Type B pancreatic cell (in vitro differentiated cells): Measurements from ENCODE around the gene COL8A2. TPM values are rescaled to one million over a fixed set of nuclear protein-coding genes. Genes with fewer than 3 reads are reported as not detected.

Source experiments
- DNase-seq: peaks from one replicate; pipeline ENCODE4 v3.0.0; 2021; ENCODE audit warnings: mixed read lengths; ENCODE audit not compliant: unreplicated experiment; ENCODE audit errors: extremely low spot score
- H3K27ac Mint-ChIP-seq: 2 replicates; pipeline ENCODE4 v1.8.0; 2021; ENCODE audit warnings: mild to moderate bottlenecking, mixed read lengths
- H3K27me3 Mint-ChIP-seq: 2 replicates; pipeline ENCODE4 v1.8.0; 2021; ENCODE audit warnings: mixed read lengths
- H3K36me3 Mint-ChIP-seq: 2 replicates; pipeline ENCODE4 v1.8.0; 2021; ENCODE audit warnings: mixed read lengths
- H3K4me1 Mint-ChIP-seq: one replicate; pipeline ENCODE4 v1.8.0; 2021; ENCODE audit warnings: mixed read lengths; ENCODE audit not compliant: unreplicated experiment
- H3K4me3 Mint-ChIP-seq: 2 replicates; pipeline ENCODE4 v1.8.0; 2021; ENCODE audit warnings: mild to moderate bottlenecking, mixed read lengths
- H3K9me3 Mint-ChIP-seq: 2 replicates; pipeline ENCODE4 v1.8.0; 2021; ENCODE audit warnings: mixed read lengths
- CTCF ChIP-seq: fragments of 200-600 bp; sonication (generic); conservative IDR thresholded peaks from 2 replicates; pipeline ENCODE4 v1.5.0; 2021; ENCODE audit warnings: antibody characterized with exemption, mild to moderate bottlenecking
- total RNA-seq: library from RNA; stranded (reverse); gene quantifications from 2 replicates; pipeline ENCODE4 v1.2.1, GENCODE V29; 2021; ENCODE audit warnings: low replicate concordance

The COL8A2 gene
- total RNA-seq, 1 donor from 2014 or later: 2.5 TPM

DNA sequence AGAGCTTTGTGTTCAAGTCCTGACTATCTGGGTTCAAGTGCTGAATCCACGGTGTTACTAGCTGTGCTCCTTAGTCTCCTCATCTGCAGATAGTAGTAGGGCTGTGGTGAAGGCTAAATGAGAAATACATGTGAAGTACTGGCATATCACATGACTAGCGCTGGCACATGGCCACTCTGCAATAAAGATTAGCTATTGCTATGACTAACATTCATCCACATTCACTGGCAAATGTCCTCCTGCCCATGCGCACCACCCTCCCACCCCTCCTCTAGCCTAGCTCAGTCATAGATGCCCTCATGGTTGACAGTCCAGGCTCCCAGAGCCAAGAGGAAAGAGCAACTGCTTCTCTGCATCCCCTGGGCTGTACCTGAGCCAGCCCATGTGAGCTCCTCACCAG lies 8.5 kb upstream of the COL8A2 start:
- peaks cover 14% of the 10 kb centered on the region for H3K4me1 Mint-ChIP-seq
- H3K36me3 Mint-ChIP-seq: peaks cover 4% of the 10 kb centered on the region
- no peaks in the 10 kb centered on the region for H3K27me3 Mint-ChIP-seq
- no peak for DNase-seq
- no peaks in the 10 kb centered on the region for H3K9me3 Mint-ChIP-seq
- no peak for TF ChIP-seq CTCF
- H3K27ac Mint-ChIP-seq: no peak overlapping the region
- H3K4me3 Mint-ChIP-seq: no peak overlapping the region

- no peak for TF ChIP-seq CTCF
- no peak for DNase-seq
- Mint-ChIP-seq H3K4me3 (no peak overlapping the region), H3K36me3 (no peaks in the 10 kb centered on the region), H3K4me1 (peaks cover 18% of the 10 kb centered on the region), H3K27ac (no peak overlapping the region), H3K27me3 (no peaks in the 10 kb centered on the region), H3K9me3 (no peaks in the 10 kb centered on the region)
Observed at GRCh38 chr1:36132029-36132428, 7.0 kb upstream of the COL8A2 start.

GRCh38 chr1:36128905-36129206 lies 3.8 kb upstream of the COL8A2 start:
- no peak for DNase-seq
- Mint-ChIP-seq H3K27ac (no peak overlapping the region), H3K4me1 (peaks cover 17% of the 10 kb centered on the region), H3K9me3 (no peaks in the 10 kb centered on the region), H3K27me3 (peaks cover 20% of the 10 kb centered on the region), H3K4me3 (no peak overlapping the region), H3K36me3 (no peaks in the 10 kb centered on the region)
- TF ChIP-seq CTCF: no peak

DNA sequence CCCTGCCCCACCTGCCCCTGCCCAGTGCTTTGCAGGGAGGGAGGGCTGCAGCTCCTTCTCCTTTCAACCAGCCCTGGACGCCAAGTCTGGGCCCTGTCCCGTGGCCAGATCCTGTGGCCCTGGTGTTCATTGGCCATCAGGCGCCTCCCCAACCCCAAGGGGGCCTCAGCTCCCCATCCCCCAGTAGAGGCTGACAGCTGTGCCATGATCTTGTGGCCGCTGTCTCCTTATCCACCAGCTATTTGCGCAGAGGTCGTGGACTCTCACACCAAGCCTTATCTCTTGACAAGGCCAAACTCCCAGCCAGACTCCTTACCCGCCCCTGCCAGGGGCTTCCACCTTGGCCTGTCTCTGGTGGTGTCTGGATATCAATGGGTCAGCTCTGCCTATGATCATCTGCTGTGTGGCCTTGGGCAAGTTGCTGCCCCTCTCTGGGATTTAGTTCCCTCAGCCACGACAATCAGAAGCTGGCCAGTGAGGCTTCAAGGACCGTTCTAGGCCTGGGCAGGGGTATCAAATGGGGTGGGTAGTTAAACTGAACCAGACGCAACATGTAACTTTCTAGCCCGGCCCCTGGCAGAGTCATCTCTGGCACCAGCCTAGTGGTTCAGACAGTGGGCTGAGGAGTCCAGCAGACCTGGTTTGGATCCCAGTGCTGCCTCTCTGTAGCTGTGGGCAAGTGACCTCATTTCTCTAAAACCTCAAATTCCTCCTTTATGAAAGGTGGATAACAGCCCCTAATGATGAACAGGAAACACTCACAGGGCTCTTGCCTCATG lies 3.3 kb upstream of the COL8A2 start:
- H3K27ac Mint-ChIP-seq: no peak overlapping the region
- TF ChIP-seq CTCF: no peak
- no peak overlapping the region for H3K4me3 Mint-ChIP-seq
- peaks cover 20% of the 10 kb centered on the region for H3K4me1 Mint-ChIP-seq
- DNase-seq: no peak
- H3K36me3 Mint-ChIP-seq: no peaks in the 10 kb centered on the region
- H3K27me3 Mint-ChIP-seq: peaks cover 26% of the 10 kb centered on the region
- H3K9me3 Mint-ChIP-seq: no peaks in the 10 kb centered on the region

DNA sequence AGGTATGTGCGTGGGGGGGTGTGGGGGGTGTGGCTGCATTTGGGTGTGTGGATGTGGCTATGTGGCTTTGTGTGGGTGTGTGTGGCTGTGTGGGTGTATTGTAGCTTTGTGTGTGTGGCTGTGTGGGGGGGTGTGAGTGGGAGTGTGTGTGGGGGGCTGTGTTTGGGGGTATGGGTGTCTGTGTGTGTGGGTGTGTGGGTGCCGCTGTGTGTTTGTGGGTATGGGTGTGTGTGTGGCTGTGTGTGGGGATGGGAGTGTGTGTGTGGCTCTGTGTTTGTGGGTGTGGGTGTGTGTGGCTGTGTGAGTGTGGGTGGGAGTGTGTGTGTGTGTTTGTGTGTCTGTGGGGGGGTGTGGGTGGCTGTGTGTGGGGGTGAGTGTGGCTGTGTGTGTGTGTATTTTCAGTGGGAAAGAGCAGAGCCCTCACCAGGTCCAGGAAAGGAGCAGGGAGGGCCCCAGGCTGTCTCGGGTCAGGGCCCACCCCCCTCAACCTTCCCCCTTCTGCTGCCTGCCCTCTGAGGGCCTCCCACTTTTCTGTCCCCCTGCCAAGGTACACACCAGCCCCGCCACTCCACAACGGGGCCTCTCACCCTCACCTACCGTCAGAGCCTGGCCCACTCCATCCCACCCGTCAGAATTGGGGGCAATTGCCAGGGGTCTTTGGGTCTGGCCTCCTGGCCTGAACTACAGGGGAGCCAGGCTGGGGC lies 1.9 kb upstream of the COL8A2 start:
- no peak for DNase-seq
- H3K4me1 Mint-ChIP-seq: peaks cover 34% of the 10 kb centered on the region

More for the DNA sequence above, 1.9 kb upstream of the COL8A2 start:
- Mint-ChIP-seq H3K27me3 (peaks cover 39% of the 10 kb centered on the region), H3K9me3 (no peaks in the 10 kb centered on the region), H3K27ac (no peak overlapping the region), H3K4me3 (no peak overlapping the region), H3K36me3 (no peaks in the 10 kb centered on the region)
- no peak for TF ChIP-seq CTCF
